ENCODE measurements around the gene CSF1. TPM values are rescaled to one million over a fixed set of nuclear protein-coding genes. Genes with fewer than 3 reads are reported as not detected.

CSF1 gene
- total and polyA plus RNA-seq, 2 of the 13 experiments (the other 11 are each of a cell fraction or from before 2014, with no cell fraction given): 4.6 to 13.3 TPM

DNA sequence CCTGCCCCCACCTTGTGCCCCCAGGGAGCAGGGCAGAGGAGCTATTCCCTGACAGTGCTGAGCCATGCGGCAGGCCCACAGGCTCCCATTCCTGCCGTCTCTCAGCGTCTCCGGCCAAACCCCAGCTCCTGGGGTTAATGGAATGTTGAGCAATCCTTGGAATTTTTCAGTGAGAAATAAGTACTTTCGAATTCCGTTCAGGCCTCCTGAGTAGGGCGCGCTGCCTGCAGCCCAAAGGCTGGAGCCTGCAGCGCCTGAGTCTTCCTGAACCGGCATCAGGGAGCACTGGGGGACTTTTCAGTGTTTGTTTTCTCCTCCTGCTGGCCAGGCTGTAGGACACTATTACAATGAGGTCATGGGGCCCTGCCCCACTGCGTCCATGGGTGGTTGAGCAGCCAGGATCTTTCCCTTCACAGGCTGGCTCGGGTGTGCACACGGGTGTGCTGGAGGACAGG lies 33.3 kb upstream of the CSF1 start (continued):
- no peak for TF ChIP-seq ZNF562 (CRISPR knock-in tag; IDR thresholded peaks at IDR 0.05; ENCODE audit: borderline replicate concordance)
- no peak for TF ChIP-seq SIN3A (IDR thresholded peaks at IDR 0.05; ENCODE audit: borderline replicate concordance, low read depth, low read length)
- no peak for TF ChIP-seq ZNF800 (CRISPR knock-in tag; IDR thresholded peaks at IDR 0.05)
- no peak for TF ChIP-seq ZNF746 (CRISPR knock-in tag; IDR thresholded peaks at IDR 0.05)
- no peak for TF ChIP-seq SNAI1 (CRISPR knock-in tag; IDR thresholded peaks at IDR 0.05; ENCODE audit: borderline replicate concordance)
- TF ChIP-seq MED13 (CRISPR knock-in tag; IDR thresholded peaks at IDR 0.05): no peak
- TF ChIP-seq DNMT1 (CRISPR knock-in tag; IDR thresholded peaks at IDR 0.05): no peak
- TF ChIP-seq ZMAT3 (CRISPR knock-in tag; conservative IDR thresholded peaks at IDR 0.05): no peak
- no peak for TF ChIP-seq NCOA5 (CRISPR knock-in tag; IDR thresholded peaks at IDR 0.05)
- TF ChIP-seq, protein P1, sequence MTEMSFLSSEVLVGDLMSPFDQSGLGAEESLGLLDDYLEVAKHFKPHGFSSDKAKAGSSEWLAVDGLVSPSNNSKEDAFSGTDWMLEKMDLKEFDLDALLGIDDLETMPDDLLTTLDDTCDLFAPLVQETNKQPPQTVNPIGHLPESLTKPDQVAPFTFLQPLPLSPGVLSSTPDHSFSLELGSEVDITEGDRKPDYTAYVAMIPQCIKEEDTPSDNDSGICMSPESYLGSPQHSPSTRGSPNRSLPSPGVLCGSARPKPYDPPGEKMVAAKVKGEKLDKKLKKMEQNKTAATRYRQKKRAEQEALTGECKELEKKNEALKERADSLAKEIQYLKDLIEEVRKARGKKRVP (CRISPR knock-in tag; IDR thresholded peaks at IDR 0.05): no peak
- no peak for TF ChIP-seq EHMT2 (IDR thresholded peaks at IDR 0.05; ENCODE audit: borderline replicate concordance, low read depth, low read length)
- TF ChIP-seq ERF (CRISPR knock-in tag; IDR thresholded peaks at IDR 0.05): no peak
- TF ChIP-seq RBFOX2 (IDR thresholded peaks at IDR 0.05; ENCODE audit: low read depth, low read length): no peak
- TF ChIP-seq, protein P2, sequence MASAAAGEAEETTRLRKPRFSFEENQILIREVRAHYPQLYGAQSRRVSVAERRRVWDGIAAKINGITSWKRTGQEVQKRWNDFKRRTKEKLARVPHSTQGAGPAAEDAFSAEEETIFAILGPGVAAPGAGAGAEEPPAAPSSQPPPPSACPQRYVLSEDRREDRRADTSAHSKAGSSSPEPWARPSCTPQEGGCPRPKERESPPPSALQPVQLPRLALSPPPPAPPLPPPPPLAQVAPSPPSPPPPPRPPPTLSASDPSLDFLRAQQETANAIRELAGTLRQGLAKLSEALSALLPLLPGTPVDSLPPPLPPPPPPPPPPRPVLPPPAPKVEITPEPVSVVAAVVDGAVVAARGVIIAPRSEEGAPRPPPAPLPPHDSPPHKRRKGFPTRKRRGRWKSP (CRISPR knock-in tag; IDR thresholded peaks at IDR 0.05): no peak
- no peak for TF ChIP-seq ZNF496 (CRISPR knock-in tag; IDR thresholded peaks at IDR 0.05; ENCODE audit: insufficient replicate concordance)
- TF ChIP-seq ZNF337 (CRISPR knock-in tag; IDR thresholded peaks at IDR 0.05; ENCODE audit: borderline replicate concordance, low read depth): no peak
- no peak for TF ChIP-seq KAT7 (CRISPR knock-in tag; IDR thresholded peaks at IDR 0.05; ENCODE audit: borderline replicate concordance)
- TF ChIP-seq, protein P3, sequence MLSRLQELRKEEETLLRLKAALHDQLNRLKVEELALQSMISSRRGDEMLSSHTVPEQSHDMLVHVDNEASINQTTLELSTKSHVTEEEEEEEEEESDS (CRISPR knock-in tag; IDR thresholded peaks at IDR 0.05; ENCODE audit: borderline replicate concordance): no peak
- TF ChIP-seq, protein P4, sequence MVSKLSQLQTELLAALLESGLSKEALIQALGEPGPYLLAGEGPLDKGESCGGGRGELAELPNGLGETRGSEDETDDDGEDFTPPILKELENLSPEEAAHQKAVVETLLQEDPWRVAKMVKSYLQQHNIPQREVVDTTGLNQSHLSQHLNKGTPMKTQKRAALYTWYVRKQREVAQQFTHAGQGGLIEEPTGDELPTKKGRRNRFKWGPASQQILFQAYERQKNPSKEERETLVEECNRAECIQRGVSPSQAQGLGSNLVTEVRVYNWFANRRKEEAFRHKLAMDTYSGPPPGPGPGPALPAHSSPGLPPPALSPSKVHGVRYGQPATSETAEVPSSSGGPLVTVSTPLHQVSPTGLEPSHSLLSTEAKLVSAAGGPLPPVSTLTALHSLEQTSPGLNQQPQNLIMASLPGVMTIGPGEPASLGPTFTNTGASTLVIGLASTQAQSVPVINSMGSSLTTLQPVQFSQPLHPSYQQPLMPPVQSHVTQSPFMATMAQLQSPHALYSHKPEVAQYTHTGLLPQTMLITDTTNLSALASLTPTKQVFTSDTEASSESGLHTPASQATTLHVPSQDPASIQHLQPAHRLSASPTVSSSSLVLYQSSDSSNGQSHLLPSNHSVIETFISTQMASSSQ (IDR thresholded peaks at IDR 0.05; ENCODE audit: low read depth): no peak
- TF ChIP-seq, protein P4 (CRISPR knock-in tag; IDR thresholded peaks at IDR 0.05; ENCODE audit: borderline replicate concordance): peak; percentile 33; the same call in 1 of the 2 replicates
- no peak for TF ChIP-seq TOPORS (CRISPR knock-in tag; IDR thresholded peaks at IDR 0.05)
- TF ChIP-seq ZNF670 (CRISPR knock-in tag; IDR thresholded peaks at IDR 0.05; ENCODE audit: borderline replicate concordance): no peak
- no peak for TF ChIP-seq ZNF230 (CRISPR knock-in tag; IDR thresholded peaks at IDR 0.05)
- no peak for TF ChIP-seq NFE2L2 (IDR thresholded peaks at IDR 0.05; ENCODE audit: low read length)

All from HepG2 (cell line).